ENCODE measurements around the gene RABEP1.

RABEP1 gene

DNA sequence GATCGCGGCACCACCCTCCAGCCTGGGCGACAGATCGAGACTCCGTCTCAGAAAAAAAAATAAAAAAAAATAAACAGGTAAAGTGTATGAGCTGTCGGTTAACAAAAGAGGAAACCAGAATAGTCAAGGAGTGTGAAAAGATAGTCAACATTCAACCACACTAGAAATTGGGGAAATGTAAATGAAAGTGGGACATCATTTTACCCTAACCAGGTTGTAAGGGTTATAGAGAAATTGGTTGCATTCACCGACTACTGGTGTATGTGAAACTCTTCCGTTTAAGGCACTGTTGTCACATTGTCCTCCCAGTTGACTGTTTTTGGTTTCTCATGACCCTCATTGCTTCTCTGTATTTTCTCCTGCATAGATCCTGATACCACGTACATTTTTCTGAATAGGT is 62.8 kb downstream of the RABEP1 start:
- no peaks in the 10 kb centered on the region for H3K4me1 ChIP-seq
- H3K27me3 ChIP-seq (ENCODE audit: control insufficient read depth, insufficient read depth, low read length): no peaks in the 10 kb centered on the region
- no peak overlapping the region for H3K9ac ChIP-seq
- no peak overlapping the region for H3K27ac ChIP-seq
- H3K79me2 ChIP-seq: no peaks in the 10 kb centered on the region
- no peak overlapping the region for H3K4me2 ChIP-seq (ENCODE audit: low read length)
- H2AFZ ChIP-seq: no peak overlapping the region
- H3K9me3 ChIP-seq (ENCODE audit: control insufficient read depth, low read length): no peaks in the 10 kb centered on the region
- TF ChIP-seq, protein P1, sequence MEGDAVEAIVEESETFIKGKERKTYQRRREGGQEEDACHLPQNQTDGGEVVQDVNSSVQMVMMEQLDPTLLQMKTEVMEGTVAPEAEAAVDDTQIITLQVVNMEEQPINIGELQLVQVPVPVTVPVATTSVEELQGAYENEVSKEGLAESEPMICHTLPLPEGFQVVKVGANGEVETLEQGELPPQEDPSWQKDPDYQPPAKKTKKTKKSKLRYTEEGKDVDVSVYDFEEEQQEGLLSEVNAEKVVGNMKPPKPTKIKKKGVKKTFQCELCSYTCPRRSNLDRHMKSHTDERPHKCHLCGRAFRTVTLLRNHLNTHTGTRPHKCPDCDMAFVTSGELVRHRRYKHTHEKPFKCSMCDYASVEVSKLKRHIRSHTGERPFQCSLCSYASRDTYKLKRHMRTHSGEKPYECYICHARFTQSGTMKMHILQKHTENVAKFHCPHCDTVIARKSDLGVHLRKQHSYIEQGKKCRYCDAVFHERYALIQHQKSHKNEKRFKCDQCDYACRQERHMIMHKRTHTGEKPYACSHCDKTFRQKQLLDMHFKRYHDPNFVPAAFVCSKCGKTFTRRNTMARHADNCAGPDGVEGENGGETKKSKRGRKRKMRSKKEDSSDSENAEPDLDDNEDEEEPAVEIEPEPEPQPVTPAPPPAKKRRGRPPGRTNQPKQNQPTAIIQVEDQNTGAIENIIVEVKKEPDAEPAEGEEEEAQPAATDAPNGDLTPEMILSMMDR (IDR thresholded peaks at IDR 0.05): no peak
- H3K36me3 ChIP-seq (ENCODE audit: control insufficient read depth, insufficient read depth, low read length): no peaks in the 10 kb centered on the region
- H3K4me3 ChIP-seq (ENCODE audit: low read depth, low read length): no peak overlapping the region

DNA sequence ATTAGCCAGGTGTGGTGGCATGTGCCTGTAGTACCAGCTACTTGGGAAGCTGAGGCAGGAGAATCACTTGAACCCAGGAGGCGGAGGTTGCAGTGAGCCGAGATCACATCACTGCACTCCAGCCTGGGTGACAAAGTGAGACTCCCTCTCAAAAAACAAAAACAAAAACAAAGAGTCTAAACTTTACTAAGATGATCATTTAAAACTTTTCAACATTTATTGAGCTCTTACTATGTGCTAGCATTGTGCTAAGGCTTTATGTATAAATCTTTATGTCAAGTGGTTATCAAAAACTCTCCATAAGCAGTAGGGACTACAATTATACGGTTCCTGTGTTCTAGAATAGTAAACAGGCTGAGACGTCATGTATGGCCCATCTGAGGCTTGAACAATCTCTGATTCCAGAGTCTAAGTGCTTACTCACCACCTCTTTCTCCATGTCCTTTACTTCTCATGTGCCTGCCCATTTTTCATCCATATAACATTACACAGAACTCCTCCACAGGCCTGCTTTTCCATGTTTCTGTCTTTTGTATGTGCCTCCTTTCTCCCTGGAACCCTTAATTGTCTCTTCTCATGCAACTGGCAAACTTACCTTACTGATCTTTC is 70.7 kb downstream of the RABEP1 start:
- H3K27ac ChIP-seq: no peak overlapping the region
- H3K27me3 ChIP-seq (ENCODE audit: control insufficient read depth, insufficient read depth, low read length): no peaks in the 10 kb centered on the region
- no peak overlapping the region for H3K4me3 ChIP-seq (ENCODE audit: low read depth, low read length)
- TF ChIP-seq, protein P1 (IDR thresholded peaks at IDR 0.05): no peak
- no peak overlapping the region for H3K9ac ChIP-seq
- peaks cover 3% of the 10 kb centered on the region for H3K36me3 ChIP-seq (ENCODE audit: control insufficient read depth, insufficient read depth, low read length)
- no peak overlapping the region for H3K4me2 ChIP-seq (ENCODE audit: low read length)
- H3K4me1 ChIP-seq: no peaks in the 10 kb centered on the region
- H2AFZ ChIP-seq: no peak overlapping the region
- no peaks in the 10 kb centered on the region for H3K9me3 ChIP-seq (ENCODE audit: control insufficient read depth, low read length)
- no peaks in the 10 kb centered on the region for H3K79me2 ChIP-seq

DNA sequence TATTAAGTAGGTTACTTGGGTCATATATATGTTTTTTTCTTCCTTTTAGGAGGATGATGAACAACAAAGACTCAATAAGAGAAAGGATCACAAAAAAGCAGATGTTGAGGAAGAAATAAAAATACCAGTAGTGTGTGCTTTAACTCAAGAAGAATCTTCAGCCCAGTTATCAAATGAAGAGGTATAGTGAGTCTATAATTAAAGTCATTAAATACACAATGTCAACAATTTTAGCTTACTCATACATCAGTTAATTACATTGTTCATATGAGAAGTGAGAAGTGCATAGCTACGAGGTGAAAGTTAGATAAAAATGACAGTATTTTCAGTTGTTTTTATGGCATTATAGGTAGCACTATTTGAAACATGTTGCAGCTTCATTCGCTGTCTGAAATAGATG is 72.2 kb downstream of the RABEP1 start:
- Histone ChIP-seq H3K27ac (no peak overlapping the region), H3K9me3 (ENCODE audit: control insufficient read depth, low read length) (no peaks in the 10 kb centered on the region), H3K79me2 (no peaks in the 10 kb centered on the region), H3K27me3 (ENCODE audit: control insufficient read depth, insufficient read depth, low read length) (no peaks in the 10 kb centered on the region), H3K4me1 (no peaks in the 10 kb centered on the region), H3K36me3 (ENCODE audit: control insufficient read depth, insufficient read depth, low read length) (peaks cover 3% of the 10 kb centered on the region), H2AFZ (no peak overlapping the region), H3K4me3 (ENCODE audit: low read depth, low read length) (no peak overlapping the region), H3K9ac (no peak overlapping the region), H3K4me2 (ENCODE audit: low read length) (no peak overlapping the region)
- TF ChIP-seq, protein P1 (IDR thresholded peaks at IDR 0.05): no peak

DNA sequence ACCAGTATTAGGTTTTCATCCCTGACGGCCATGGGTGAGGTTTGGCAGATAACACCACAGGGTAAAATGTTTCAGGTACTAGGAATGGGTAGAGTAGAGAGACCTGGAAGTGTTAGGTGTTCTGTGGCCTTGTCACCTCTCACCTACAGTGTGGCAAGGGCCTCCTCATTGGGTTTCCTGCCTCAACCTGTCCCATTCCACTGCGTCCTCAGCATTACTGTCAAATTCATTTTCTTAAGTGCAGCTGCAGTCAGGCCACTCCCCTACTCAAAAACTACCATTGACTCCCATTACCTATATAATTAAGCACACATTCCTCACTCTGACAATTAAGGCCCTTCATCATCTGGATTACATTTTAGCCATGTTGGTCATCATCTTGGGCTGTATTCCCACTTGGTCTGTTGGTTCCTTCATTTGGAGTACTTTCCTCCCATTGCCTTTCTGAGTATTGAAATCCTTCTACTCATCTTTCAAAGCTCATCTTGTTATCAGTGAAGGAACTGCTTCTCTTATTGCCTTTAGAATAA is 72.9 kb downstream of the RABEP1 start:
- no peaks in the 10 kb centered on the region for H3K27me3 ChIP-seq (ENCODE audit: control insufficient read depth, insufficient read depth, low read length)
- H3K79me2 ChIP-seq: no peaks in the 10 kb centered on the region
- TF ChIP-seq, protein P1 (IDR thresholded peaks at IDR 0.05): no peak
- peaks cover 3% of the 10 kb centered on the region for H3K36me3 ChIP-seq (ENCODE audit: control insufficient read depth, insufficient read depth, low read length)
- no peak overlapping the region for H3K27ac ChIP-seq
- H3K4me3 ChIP-seq (ENCODE audit: low read depth, low read length): no peak overlapping the region
- no peak overlapping the region for H2AFZ ChIP-seq
- H3K9ac ChIP-seq: no peak overlapping the region
- no peaks in the 10 kb centered on the region for H3K4me1 ChIP-seq
- no peaks in the 10 kb centered on the region for H3K9me3 ChIP-seq (ENCODE audit: control insufficient read depth, low read length)
- no peak overlapping the region for H3K4me2 ChIP-seq (ENCODE audit: low read length)
